Smooth muscle cell (in vitro differentiated cells): ENCODE measurements around the gene VWC2L. TPM values are rescaled to one million over a fixed set of nuclear protein-coding genes. Genes with fewer than 3 reads are reported as not detected.

ENCODE experiments used
- DNase-seq: peaks from one replicate; lab custom pipeline; 2025; ENCODE audit not compliant: unreplicated experiment; lab: John Stamatoyannopoulos, UW
- H2AFZ ChIP-seq: fragments of 200-600 bp; sonication (generic); 2 replicates; pipeline ENCODE4 v1.6.0; 2016; ENCODE audit warnings: antibody characterized with exemption, low read depth, mild to moderate bottlenecking
- H3F3A ChIP-seq: fragments of 200-600 bp; sonication (generic); 2 replicates; pipeline ENCODE4 v1.6.0; 2017; ENCODE audit warnings: antibody characterized with exemption, low read depth
- H3K27ac ChIP-seq: fragments of 200-600 bp; sonication (generic); 2 replicates; pipeline ENCODE4 v1.5.1; 2016; ENCODE audit warnings: low read depth, mild to moderate bottlenecking
- H3K27me3 ChIP-seq: fragments of 200-600 bp; sonication (generic); 2 replicates; pipeline ENCODE4 v1.6.1; 2016; ENCODE audit warnings: low read depth, mild to moderate bottlenecking
- H3K36me3 ChIP-seq: fragments of 200-600 bp; sonication (generic); 2 replicates; pipeline ENCODE4 v1.5.1; 2016; ENCODE audit warnings: low read depth
- H3K4me1 ChIP-seq: fragments of 200-600 bp; sonication (generic); 2 replicates; pipeline ENCODE4 v1.5.1; 2016; ENCODE audit warnings: low read depth
- H3K4me2 ChIP-seq: fragments of 200-600 bp; sonication (generic); 2 replicates; pipeline ENCODE4 v1.6.0; 2016; ENCODE audit warnings: mild to moderate bottlenecking
- H3K4me3 ChIP-seq: fragments of 200-600 bp; sonication (generic); 2 replicates; pipeline ENCODE4 v1.5.1; 2016; ENCODE audit warnings: mild to moderate bottlenecking
- H3K79me2 ChIP-seq: fragments of 200-600 bp; sonication (generic); 2 replicates; pipeline ENCODE4 v1.6.0; 2016; ENCODE audit warnings: low read depth, mild to moderate bottlenecking
- H3K9ac ChIP-seq: fragments of 200-600 bp; sonication (generic); 2 replicates; pipeline ENCODE4 v1.6.0; 2016; ENCODE audit warnings: low read depth
- H3K9me3 ChIP-seq: fragments of 200-600 bp; sonication (generic); replicated peaks from 2 replicates; pipeline ENCODE4 v1.5.1; 2016; ENCODE audit warnings: low read depth
- H4K20me1 ChIP-seq: fragments of 200-600 bp; sonication (generic); 2 replicates; pipeline ENCODE4 v1.6.0; 2016; ENCODE audit warnings: low read depth
- CTCF ChIP-seq: fragments of 200-600 bp; sonication (generic); IDR thresholded peaks from 2 replicates; pipeline ENCODE4 v1.5.1; 2017; ENCODE audit warnings: borderline replicate concordance, mild to moderate bottlenecking, antibody characterized with exemption; ENCODE audit not compliant: insufficient read depth, poor library complexity, severe bottlenecking
- WGBS: methylation state at CpG from one replicate; pipeline ENCODE4 v1.1.7; 2016; ENCODE audit warnings: low lambda C conversion rate; 5-methylcytosine and 5-hydroxymethylcytosine counted together
- polyA plus RNA-seq: library from polyadenylated mRNA; unstranded; fragments of >200 nt; fragmentation: Nextera tagmentation; extraction: Ambion mirVana; gene quantifications from 2 replicates; pipeline ENCODE4 v1.2.1, GENCODE V29; 2016
- total RNA-seq: library from RNA; depleted of rRNA; stranded (reverse); fragments of >200 nt; gene quantifications from 2 replicates; pipeline ENCODE4 v1.2.3, GENCODE V29; 2014

VWC2L gene
- total and polyA plus RNA-seq, 2 experiments from 2014 or later: not detected

GRCh38 chr2:214482728-214483127 is 71.9 kb downstream of the VWC2L start:
- Histone ChIP-seq H3K4me1 (peaks cover 7% of the 10 kb centered on the region), H3K9me3 (no peaks in the 10 kb centered on the region), H3K4me2 (no peak overlapping the region), H3K9ac (no peak overlapping the region), H3K79me2 (no peaks in the 10 kb centered on the region), H3K36me3 (no peaks in the 10 kb centered on the region), H2AFZ (no peak overlapping the region), H3K4me3 (no peak overlapping the region), H3K27ac (no peak overlapping the region), H4K20me1 (no peaks in the 10 kb centered on the region), H3K27me3 (no peaks in the 10 kb centered on the region), H3F3A (no peaks in the 10 kb centered on the region)
- 94% methylated on average over 2 of the region's 2 CpGs for WGBS
- no peak for DNase-seq
- no peak for TF ChIP-seq CTCF

GRCh38 chr2:214484239-214484638 is 73.4 kb downstream of the VWC2L start:
- no peak overlapping the region for H3K9ac ChIP-seq
- no peaks in the 10 kb centered on the region for H3K79me2 ChIP-seq
- H3K4me3 ChIP-seq: no peak overlapping the region
- H3K4me2 ChIP-seq: no peak overlapping the region
- H3K27ac ChIP-seq: no peak overlapping the region
- H2AFZ ChIP-seq: no peak overlapping the region
- no peak for DNase-seq
- no peaks in the 10 kb centered on the region for H3K27me3 ChIP-seq
- no peaks in the 10 kb centered on the region for H3K9me3 ChIP-seq
- H3K36me3 ChIP-seq: no peaks in the 10 kb centered on the region
- TF ChIP-seq CTCF: no peak
- H3F3A ChIP-seq: no peaks in the 10 kb centered on the region
- peaks cover 7% of the 10 kb centered on the region for H3K4me1 ChIP-seq
- 95% methylated on average over 3 of the region's 3 CpGs for WGBS
- H4K20me1 ChIP-seq: no peaks in the 10 kb centered on the region

- Histone ChIP-seq H3K27ac (no peak overlapping the region), H3K9ac (no peak overlapping the region), H3K79me2 (no peaks in the 10 kb centered on the region), H2AFZ (no peak overlapping the region), H3K4me2 (no peak overlapping the region), H3K36me3 (no peaks in the 10 kb centered on the region), H3K27me3 (no peaks in the 10 kb centered on the region), H3K4me1 (peaks cover 7% of the 10 kb centered on the region), H3K9me3 (no peaks in the 10 kb centered on the region), H3K4me3 (no peak overlapping the region), H4K20me1 (no peaks in the 10 kb centered on the region), H3F3A (no peaks in the 10 kb centered on the region)
- no peak for TF ChIP-seq CTCF
- no peak for DNase-seq
- WGBS: 89% methylated on average over 2 of the region's 2 CpGs
These were observed 73.8 kb downstream of the VWC2L start for GRCh38 chr2:214484701-214485100.

- Histone ChIP-seq H3K4me1 (no peaks in the 10 kb centered on the region), H2AFZ (no peak overlapping the region), H3K4me2 (no peak overlapping the region), H3K9ac (no peak overlapping the region), H3K79me2 (no peaks in the 10 kb centered on the region), H3K36me3 (no peaks in the 10 kb centered on the region), H3F3A (no peaks in the 10 kb centered on the region), H3K27me3 (no peaks in the 10 kb centered on the region), H3K27ac (no peak overlapping the region), H3K9me3 (no peaks in the 10 kb centered on the region), H3K4me3 (no peak overlapping the region), H4K20me1 (no peaks in the 10 kb centered on the region)
- 67% methylated on average over 2 of the region's 2 CpGs for WGBS
- TF ChIP-seq CTCF: no peak
- no peak for DNase-seq
These were observed 78.3 kb downstream of the VWC2L start for GRCh38 chr2:214489181-214489580.
